ENCODE results near the gene BRF1. TPM values are rescaled to one million over a fixed set of nuclear protein-coding genes. Genes with fewer than 3 reads are reported as not detected.
A peak's percentile ranks its signal among the peaks of the same experiment; 100 is the strongest.

BRF1 gene
- total RNA-seq, 2 donors from 2014 or later: 16.2 to 17.2 TPM

DNA sequence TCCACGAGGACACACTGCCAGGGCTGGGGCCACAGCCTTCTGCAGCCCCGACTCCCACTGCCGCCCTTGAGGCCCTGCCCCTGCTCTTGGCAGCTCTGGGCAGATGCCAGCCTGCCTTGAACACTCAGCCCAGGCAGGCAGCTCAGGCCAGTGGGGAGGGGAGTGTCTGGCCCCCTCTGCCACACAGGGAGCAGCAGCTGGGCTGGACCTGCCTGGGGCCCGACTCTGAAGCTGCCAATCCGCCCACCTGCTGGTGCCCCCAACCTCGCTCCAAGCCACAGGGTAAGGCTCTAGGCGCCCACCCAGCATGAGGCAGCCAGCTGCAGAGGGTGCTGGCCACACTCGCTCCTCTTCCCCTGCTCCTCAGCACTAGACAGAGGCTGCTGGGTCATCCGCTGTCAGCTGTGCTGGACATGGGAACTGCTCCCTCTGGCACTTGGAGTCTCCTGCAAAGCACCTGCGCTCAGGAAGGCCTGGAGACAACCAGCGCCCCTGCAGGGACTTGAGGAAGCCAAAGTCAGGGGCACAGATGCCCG is 95.1 kb downstream of the BRF1 start:
- H3K27ac ChIP-seq: peak overlapping the region in 1 of 2 donors; percentile 49

DNA sequence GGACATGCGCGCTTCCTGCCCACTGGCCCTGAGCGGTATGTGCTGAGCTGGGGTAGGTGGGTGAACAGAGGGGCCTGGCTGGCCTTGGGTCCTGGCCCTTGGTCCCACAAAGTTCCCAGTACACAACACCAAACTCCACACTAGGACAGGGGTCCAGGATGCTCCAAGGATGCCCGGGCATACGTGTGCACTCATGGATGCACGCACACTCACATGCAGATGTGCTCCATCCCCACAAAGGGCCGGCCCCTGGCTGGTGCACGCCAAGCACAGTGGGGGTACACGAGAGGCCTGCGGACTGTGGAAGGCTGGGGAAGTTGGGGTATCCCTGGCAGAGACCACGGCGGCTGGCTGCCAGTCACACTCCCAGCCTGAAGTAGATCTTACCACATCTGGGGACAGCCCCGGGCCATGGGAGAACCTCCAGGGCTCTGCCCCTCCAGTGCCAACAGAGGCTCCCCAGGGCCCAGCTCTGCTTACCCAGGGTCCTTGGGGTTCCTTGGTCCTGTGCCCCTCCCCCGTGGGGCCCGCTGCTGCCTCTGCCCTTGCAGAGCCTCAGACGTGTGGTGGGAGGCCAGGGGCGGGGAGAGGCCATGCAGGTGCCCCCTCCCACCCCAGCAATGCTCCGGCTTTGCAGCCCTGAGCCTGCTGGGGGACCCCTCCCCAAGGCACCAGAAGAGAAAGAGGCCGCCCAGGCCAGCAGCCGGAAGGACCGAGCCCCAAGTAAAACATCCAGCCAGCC is 95.7 kb downstream of the BRF1 start:
- TF ChIP-seq, protein P1, sequence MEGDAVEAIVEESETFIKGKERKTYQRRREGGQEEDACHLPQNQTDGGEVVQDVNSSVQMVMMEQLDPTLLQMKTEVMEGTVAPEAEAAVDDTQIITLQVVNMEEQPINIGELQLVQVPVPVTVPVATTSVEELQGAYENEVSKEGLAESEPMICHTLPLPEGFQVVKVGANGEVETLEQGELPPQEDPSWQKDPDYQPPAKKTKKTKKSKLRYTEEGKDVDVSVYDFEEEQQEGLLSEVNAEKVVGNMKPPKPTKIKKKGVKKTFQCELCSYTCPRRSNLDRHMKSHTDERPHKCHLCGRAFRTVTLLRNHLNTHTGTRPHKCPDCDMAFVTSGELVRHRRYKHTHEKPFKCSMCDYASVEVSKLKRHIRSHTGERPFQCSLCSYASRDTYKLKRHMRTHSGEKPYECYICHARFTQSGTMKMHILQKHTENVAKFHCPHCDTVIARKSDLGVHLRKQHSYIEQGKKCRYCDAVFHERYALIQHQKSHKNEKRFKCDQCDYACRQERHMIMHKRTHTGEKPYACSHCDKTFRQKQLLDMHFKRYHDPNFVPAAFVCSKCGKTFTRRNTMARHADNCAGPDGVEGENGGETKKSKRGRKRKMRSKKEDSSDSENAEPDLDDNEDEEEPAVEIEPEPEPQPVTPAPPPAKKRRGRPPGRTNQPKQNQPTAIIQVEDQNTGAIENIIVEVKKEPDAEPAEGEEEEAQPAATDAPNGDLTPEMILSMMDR (IDR thresholded peaks at IDR 0.05): no peak
- DNase-seq (ENCODE audit: low spot score): no peak
- H3K27ac ChIP-seq: peak overlapping the region in 1 of 2 donors; percentile 49
- H3K27me3 ChIP-seq: no peaks in the 10 kb centered on the region
- no peak overlapping the region for H3K4me3 ChIP-seq
- no peaks in the 10 kb centered on the region for H3K9me3 ChIP-seq
- H3K4me1 ChIP-seq: peaks cover 0 to 72% of the 10 kb centered on the region in 2 donors
- peaks cover 3% of the 10 kb centered on the region for H3K36me3 ChIP-seq

More for the DNA sequence above, 95.1 kb downstream of the BRF1 start:
- Histone ChIP-seq H3K36me3 (peaks cover 7% of the 10 kb centered on the region), H3K27me3 (no peaks in the 10 kb centered on the region), H3K4me1 (peaks cover 0 to 71% of the 10 kb centered on the region in 2 donors), H3K4me3 (no peak overlapping the region), H3K9me3 (no peaks in the 10 kb centered on the region)
- TF ChIP-seq, protein P1 (IDR thresholded peaks at IDR 0.05): no peak
- DNase-seq (ENCODE audit: low spot score): no peak

DNA sequence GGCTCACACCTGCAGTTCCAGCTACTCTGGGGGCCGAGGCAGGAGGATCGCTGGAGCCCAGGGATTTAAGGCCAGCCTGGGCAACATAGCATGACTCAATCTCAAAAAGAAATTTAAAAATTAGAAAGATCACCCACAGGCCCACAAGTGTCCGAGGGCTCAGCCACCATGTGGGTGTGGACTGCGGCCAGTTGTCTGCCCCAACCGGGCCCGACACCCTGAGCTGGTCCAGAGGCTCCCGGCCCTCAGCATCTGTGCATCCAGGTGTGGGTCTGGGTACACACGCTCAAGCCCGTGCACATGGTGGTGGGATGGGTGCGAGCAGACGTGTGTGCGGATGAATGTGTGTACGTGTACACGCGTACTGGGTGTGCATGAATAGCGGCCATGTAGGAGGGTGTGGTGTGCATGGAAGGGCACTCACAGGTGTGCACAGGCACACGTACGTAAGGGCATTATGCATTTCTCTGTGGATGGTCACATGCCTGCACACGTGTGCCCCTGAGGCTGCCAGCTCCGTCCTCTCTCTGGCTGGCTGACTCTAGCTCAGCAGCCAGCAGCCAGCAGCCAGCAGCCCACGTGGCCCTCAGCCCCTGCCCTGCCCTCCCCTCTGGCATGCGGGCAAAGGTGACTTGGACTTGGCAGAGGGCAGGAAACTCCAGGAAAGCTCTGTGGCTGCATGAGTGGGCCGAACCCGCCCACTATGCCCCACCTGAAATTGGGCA is 96.4 kb downstream of the BRF1 start:
- peaks cover 0 to 78% of the 10 kb centered on the region in 2 donors for H3K4me1 ChIP-seq
- H3K36me3 ChIP-seq: no peaks in the 10 kb centered on the region
- peak overlapping the region in 1 of 2 donors; percentile 49 for H3K27ac ChIP-seq
- TF ChIP-seq, protein P1 (IDR thresholded peaks at IDR 0.05): no peak
- no peak for DNase-seq (ENCODE audit: low spot score)
- H3K9me3 ChIP-seq: no peaks in the 10 kb centered on the region
- H3K4me3 ChIP-seq: no peak overlapping the region
- H3K27me3 ChIP-seq: no peaks in the 10 kb centered on the region

DNA sequence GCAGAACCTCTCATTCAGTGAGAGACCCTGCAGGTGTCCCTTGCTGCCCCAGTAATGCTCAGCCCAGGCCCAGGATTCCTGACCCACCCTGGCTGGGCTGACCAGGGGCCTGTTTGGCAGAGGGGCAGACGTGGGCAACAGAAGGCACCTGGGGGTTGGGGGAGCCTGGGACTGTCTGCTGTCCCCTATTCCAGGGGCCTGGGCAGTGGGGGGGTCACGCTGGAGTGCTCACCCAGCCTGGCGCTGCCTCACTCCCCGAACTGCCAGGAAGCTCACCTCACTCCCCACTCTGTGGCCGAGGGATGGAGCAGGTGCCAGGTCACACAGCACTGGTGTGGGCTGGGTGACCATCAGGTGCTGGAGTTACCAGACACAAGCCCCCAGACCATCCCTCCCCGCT is 97.1 kb downstream of the BRF1 start:
- DNase-seq (ENCODE audit: low spot score): no peak
- Histone ChIP-seq H3K4me3 (no peak overlapping the region), H3K9me3 (no peaks in the 10 kb centered on the region), H3K27me3 (no peaks in the 10 kb centered on the region), H3K27ac (peak overlapping the region in 1 of 2 donors; percentile 46), H3K36me3 (no peaks in the 10 kb centered on the region), H3K4me1 (peaks cover 0 to 83% of the 10 kb centered on the region in 2 donors)
- TF ChIP-seq, protein P1 (IDR thresholded peaks at IDR 0.05): no peak

DNA sequence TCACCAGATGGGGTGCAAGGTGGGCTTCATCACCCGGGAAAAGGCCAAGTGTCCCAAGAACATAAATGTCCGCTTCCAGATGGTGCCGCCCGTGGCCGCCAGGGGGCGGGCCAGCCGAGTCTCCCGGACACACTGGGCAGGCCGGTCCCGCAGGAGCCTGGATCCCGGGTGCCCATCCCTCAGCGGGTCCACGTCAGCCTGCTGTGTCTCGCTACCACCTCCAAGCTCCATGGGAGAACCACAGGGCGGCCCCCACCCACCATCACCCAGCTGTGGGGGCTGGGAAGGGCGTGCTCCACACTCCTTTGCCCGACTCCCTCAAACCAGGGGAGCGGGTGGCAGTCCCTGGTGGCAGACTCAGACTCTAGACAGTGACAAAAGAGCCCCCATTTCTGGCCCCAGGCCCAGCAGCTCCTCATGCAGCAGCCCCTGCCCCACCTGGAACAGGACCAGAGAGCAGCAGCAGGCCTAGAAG is 97.7 kb downstream of the BRF1 start:
- no peak overlapping the region for H3K27ac ChIP-seq
- no peaks in the 10 kb centered on the region for H3K9me3 ChIP-seq
- H3K4me3 ChIP-seq: no peak overlapping the region
- TF ChIP-seq, protein P1 (IDR thresholded peaks at IDR 0.05): peak; percentile 96 to 97
- H3K36me3 ChIP-seq: no peaks in the 10 kb centered on the region
- H3K27me3 ChIP-seq: no peaks in the 10 kb centered on the region
- peak; percentile 83 for DNase-seq (ENCODE audit: low spot score)
- H3K4me1 ChIP-seq: peaks cover 0 to 89% of the 10 kb centered on the region in 2 donors

Data from right atrium auricular region (tissue), 2 donors.